ENCODE measurements around the gene RADX. TPM values are rescaled to one million over a fixed set of nuclear protein-coding genes. Genes with fewer than 3 reads are reported as not detected.

RADX gene
- polyA plus RNA-seq, 1 donor: 8.5 TPM

DNA sequence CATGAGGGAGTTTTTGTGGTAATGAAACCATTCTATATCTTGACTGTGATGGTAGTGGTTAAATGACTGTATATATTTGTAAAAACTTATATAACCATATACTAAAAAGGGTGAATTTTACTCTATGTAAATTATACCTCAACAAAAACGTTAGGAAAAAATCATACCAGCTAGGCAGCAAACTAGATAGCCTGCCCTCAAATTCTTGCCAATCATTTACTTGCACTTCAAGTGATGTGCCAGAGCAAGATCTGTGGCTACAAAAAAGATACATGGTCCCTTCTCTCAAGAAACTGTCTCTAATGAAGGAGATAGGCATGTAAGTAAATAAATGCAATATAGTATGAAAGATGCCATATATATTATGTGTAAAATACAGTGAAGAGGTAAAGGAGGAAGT lies 104.7 kb downstream of the RADX start:
- H3K4me1 ChIP-seq (ENCODE audit: control insufficient read depth, insufficient read depth, low read length): peaks cover 12% of the 10 kb centered on the region
- peak in 1 of 2 donors; percentile 7 for DNase-seq
- no CpG with 5 or more reads among the region's 1 CpG for WGBS (ENCODE audit: insufficient coverage, low lambda C conversion rate)

DNA sequence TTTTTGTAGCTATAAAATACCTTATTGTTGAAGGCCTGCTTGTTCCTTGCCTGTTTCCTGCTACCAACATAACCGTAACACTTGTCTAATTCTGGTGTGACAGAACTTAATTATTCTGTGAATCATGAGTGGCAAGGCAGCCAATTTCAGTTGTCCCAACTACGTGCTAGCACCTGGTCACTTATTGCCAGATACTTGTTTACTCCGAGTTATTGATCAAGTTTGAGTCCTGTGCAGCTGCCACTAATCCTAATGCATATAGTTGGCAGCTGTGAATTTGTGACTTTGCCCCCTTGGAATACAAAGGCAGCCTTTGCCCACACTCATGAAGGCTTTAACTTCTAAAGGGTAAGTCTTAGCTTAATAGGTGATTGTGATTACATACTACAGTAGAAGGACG lies 106.9 kb downstream of the RADX start:
- peak in 1 of 2 donors; percentile 68 for DNase-seq
- no peaks in the 10 kb centered on the region for H3K36me3 ChIP-seq (ENCODE audit: control insufficient read depth, insufficient read depth, low read length)
- no peak overlapping the region for H3K4me3 ChIP-seq (ENCODE audit: low read length)
- no peaks in the 10 kb centered on the region for H3K9me3 ChIP-seq (ENCODE audit: control insufficient read depth, low read depth, low read length)
- WGBS (ENCODE audit: insufficient coverage, low lambda C conversion rate): no CpG with 5 or more reads among the region's 4 CpGs
- peak overlapping the region; percentile 33 for H3K27ac ChIP-seq (ENCODE audit: low read length)
- H3K4me1 ChIP-seq (ENCODE audit: control insufficient read depth, insufficient read depth, low read length): peaks cover 12% of the 10 kb centered on the region
- no peaks in the 10 kb centered on the region for H3K27me3 ChIP-seq (ENCODE audit: control insufficient read depth, insufficient read depth, low read length)

More for the DNA sequence above, 104.7 kb downstream of the RADX start:
- Histone ChIP-seq H3K27me3 (ENCODE audit: control insufficient read depth, insufficient read depth, low read length) (no peaks in the 10 kb centered on the region), H3K4me3 (ENCODE audit: low read length) (no peak overlapping the region), H3K27ac (ENCODE audit: low read length) (peak overlapping the region; percentile 73), H3K9me3 (ENCODE audit: control insufficient read depth, low read depth, low read length) (no peaks in the 10 kb centered on the region), H3K36me3 (ENCODE audit: control insufficient read depth, insufficient read depth, low read length) (no peaks in the 10 kb centered on the region)

DNA sequence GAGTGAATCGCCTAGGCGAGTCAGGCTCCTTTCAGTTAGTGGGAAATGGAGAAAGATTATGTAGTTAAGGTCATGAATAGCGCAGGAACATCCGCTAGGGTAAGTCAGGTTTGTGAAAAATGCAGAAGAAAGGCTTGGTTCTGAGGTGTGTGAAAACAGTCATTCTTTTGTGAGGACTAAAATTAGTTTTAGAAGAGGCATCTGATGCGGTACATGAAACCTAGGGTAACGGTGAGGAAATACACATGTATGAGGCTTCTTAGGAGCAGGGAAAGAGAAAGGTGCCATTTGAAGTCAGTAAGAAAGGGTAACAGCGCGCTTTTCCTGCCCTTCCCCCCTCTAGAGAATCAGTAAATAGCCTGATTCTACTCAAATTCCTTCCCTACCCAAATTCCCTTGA lies 114.2 kb downstream of the RADX start:
- Histone ChIP-seq H3K27ac (ENCODE audit: low read length) (peak overlapping the region; percentile 87), H3K9me3 (ENCODE audit: control insufficient read depth, low read depth, low read length) (no peaks in the 10 kb centered on the region), H3K4me3 (ENCODE audit: low read length) (peak overlapping the region; percentile 73), H3K36me3 (ENCODE audit: control insufficient read depth, insufficient read depth, low read length) (no peaks in the 10 kb centered on the region), H3K27me3 (ENCODE audit: control insufficient read depth, insufficient read depth, low read length) (peaks cover 2% of the 10 kb centered on the region), H3K4me1 (ENCODE audit: control insufficient read depth, insufficient read depth, low read length) (no peaks in the 10 kb centered on the region)
- peak in 1 of 2 donors; percentile 67 for DNase-seq
- WGBS (ENCODE audit: insufficient coverage, low lambda C conversion rate): no CpG with 5 or more reads among the region's 8 CpGs

DNA sequence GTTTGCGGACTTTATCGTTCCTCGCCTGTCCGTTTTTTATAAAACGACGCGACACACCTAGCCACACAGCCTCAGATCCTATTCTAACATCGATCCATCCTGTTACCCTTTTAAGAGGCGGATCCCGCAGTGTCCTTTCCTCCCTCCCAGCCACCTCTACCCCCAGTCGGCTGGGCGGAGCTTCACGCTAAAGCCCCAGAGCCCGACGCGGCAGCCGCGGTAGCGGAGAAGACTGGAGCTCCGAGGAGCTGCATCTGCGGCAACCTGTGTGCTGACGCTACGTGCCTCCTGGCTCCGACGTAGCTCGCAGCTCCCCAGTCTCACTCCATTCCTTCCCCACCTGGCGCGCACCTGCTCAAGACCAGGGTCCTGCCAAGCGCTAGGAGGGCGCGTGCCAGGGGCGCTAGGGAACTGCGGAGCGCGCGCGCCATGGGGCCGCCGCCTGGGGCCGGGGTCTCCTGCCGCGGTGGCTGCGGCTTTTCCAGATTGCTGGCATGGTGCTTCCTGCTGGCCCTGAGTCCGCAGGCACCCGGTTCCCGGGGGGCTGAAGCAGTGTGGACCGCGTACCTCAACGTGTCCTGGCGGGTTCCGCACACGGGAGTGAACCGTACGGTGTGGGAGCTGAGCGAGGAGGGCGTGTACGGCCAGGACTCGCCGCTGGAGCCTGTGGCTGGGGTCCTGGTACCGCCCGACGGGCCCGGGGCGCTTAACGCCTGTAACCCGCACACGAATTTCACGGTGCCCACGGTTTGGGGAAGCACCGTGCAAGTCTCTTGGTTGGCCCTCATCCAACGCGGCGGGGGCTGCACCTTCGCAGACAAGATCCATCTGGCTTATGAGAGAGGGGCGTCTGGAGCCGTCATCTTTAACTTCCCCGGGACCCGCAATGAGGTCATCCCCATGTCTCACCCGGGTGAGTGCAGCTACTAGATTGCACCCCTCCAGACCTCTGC lies 115.0 kb downstream of the RADX start, which contains the start of gene RNF128:
TSS of gene RNF128 (plus strand) at position 217 of the 953 bp plus-strand sequence. CDS start at position 430, 213 bp downstream.
- Histone ChIP-seq H3K27ac (ENCODE audit: low read length) (peak within 1 kb of the TSS; percentile 87), H3K4me3 (ENCODE audit: low read length) (peak within 1 kb of the TSS; percentile 73), H3K9me3 (ENCODE audit: control insufficient read depth, low read depth, low read length) (no peaks in the 10 kb centered on the region), H3K4me1 (ENCODE audit: control insufficient read depth, insufficient read depth, low read length) (no peaks in the 10 kb centered on the region), H3K36me3 (ENCODE audit: control insufficient read depth, insufficient read depth, low read length) (no peaks in the 10 kb centered on the region), H3K27me3 (ENCODE audit: control insufficient read depth, insufficient read depth, low read length) (peaks cover 2% of the 10 kb centered on the region)
- peak; percentile 61 to 83 for DNase-seq
- WGBS (ENCODE audit: insufficient coverage, low lambda C conversion rate): no CpG with 5 or more reads among the region's 79 CpGs

DNA sequence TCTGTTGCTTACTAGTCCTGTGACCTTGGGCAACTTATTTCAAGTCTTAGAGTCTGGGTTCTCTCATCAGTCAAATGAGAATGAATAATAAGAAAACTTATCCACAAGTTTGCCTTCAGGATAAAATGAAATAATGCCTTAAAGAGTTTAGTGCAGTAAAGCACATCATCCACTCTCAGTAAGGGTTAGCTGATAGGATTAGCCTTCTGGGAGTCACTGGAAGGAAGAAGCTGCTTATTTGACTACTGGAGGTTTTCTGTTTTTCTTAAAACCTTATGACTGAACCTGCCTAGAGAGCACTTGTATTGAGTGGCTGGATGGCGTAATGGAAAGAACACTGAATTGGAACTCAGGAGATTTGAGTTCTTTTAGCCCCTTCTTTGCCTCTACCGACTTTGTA lies 116.6 kb downstream of the RADX start:
- H3K36me3 ChIP-seq (ENCODE audit: control insufficient read depth, insufficient read depth, low read length): no peaks in the 10 kb centered on the region
- H3K27ac ChIP-seq (ENCODE audit: low read length): peak overlapping the region; percentile 87

More for the DNA sequence above, 116.6 kb downstream of the RADX start:
- H3K4me3 ChIP-seq (ENCODE audit: low read length): peak overlapping the region; percentile 73
- H3K27me3 ChIP-seq (ENCODE audit: control insufficient read depth, insufficient read depth, low read length): peaks cover 2% of the 10 kb centered on the region
- no peaks in the 10 kb centered on the region for H3K9me3 ChIP-seq (ENCODE audit: control insufficient read depth, low read depth, low read length)
- peaks cover 2% of the 10 kb centered on the region for H3K4me1 ChIP-seq (ENCODE audit: control insufficient read depth, insufficient read depth, low read length)
- DNase-seq: peak in 1 of 2 donors; percentile 45
- no CpG with 5 or more reads among the region's 2 CpGs for WGBS (ENCODE audit: insufficient coverage, low lambda C conversion rate)

Other genes with a start within 250 kb of the RADX start
- gene RNF128, start 114.7 kb downstream of the RADX start, polyA plus RNA-seq: 105 TPM
- gene TBC1D8B, start 190.7 kb downstream of the RADX start, polyA plus RNA-seq: 17.2 TPM

Data from large intestine (tissue), 3 donors.